MCF 10A (cell line): ENCODE measurements around the gene LIPT1. TPM values are rescaled to one million over a fixed set of nuclear protein-coding genes. Genes with fewer than 3 reads are reported as not detected.

Source experiments
- BruUV-seq: library from RNA; stranded (reverse); fragments of 400-500 nt; replicated peaks from 2 replicates; lab custom pipeline; 2021; lab: Mats Ljungman, UMichigan
- CTCF ChIA-PET: fragments of 300-600 bp; sonication (Branson Sonifier 250); formaldehyde crosslinking; extraction: SDS; loops from one replicate; lab custom pipeline; 2021; ENCODE audit warnings: antibody characterized with exemption, inconsistent platforms; lab: Yijun Ruan, JAX
- POLR2A ChIA-PET: fragments of 300-600, 350-650 bp; sonication (Branson Sonifier 250); formaldehyde crosslinking; extraction: SDS; loops from one replicate; lab custom pipeline; 2020; ENCODE audit warnings: antibody characterized with exemption, inconsistent platforms; lab: Yijun Ruan, JAX
- DNase-seq: peaks from one replicate; pipeline ENCODE4 v3.0.0-alpha.2; 2018; ENCODE audit not compliant: unreplicated experiment
- H3K27ac Mint-ChIP-seq: one replicate; pipeline ENCODE4 v1.8.0; 2022; ENCODE audit warnings: mild to moderate bottlenecking, low read depth, mixed read lengths; ENCODE audit not compliant: unreplicated experiment
- H3K27me3 Mint-ChIP-seq: one replicate; pipeline ENCODE4 v1.8.0; 2022; ENCODE audit warnings: mixed read lengths; ENCODE audit not compliant: insufficient read depth, unreplicated experiment
- H3K36me3 Mint-ChIP-seq: one replicate; pipeline ENCODE4 v1.8.0; 2022; ENCODE audit warnings: mild to moderate bottlenecking, moderate library complexity, mixed read lengths; ENCODE audit not compliant: insufficient read depth, unreplicated experiment
- H3K4me1 Mint-ChIP-seq: one replicate; pipeline ENCODE4 v1.8.0; 2022; ENCODE audit warnings: mixed read lengths; ENCODE audit not compliant: insufficient read depth, unreplicated experiment
- H3K4me3 Mint-ChIP-seq: one replicate; pipeline ENCODE4 v1.8.0; 2022; ENCODE audit warnings: mild to moderate bottlenecking, moderate library complexity, mixed read lengths; ENCODE audit not compliant: unreplicated experiment
- H3K9me3 Mint-ChIP-seq: one replicate; pipeline ENCODE4 v1.8.0; 2022; ENCODE audit warnings: mixed read lengths; ENCODE audit not compliant: unreplicated experiment
- intact Hi-C: fragments of 100-400 bp; cut with micrococcal nuclease; formaldehyde crosslinking; loops from 2 replicates; pipeline ENCODE4 v1.14.1; 2022
- total RNA-seq: library from RNA; stranded (reverse); gene quantifications from 2 replicates; pipeline ENCODE4 v1.2.3, GENCODE V29; 2022
- TF ChIP-seq, protein P1 (sequence below): fragments of 200-600 bp; IDR thresholded peaks from one replicate; pipeline ENCODE4 v1.8.0; 2022; ENCODE audit warnings: antibody characterized with exemption, mild to moderate bottlenecking; ENCODE audit not compliant: unreplicated experiment

LIPT1 gene
- total RNA-seq, 1 experiment from 2014 or later, result 13.1 TPM

DNA sequence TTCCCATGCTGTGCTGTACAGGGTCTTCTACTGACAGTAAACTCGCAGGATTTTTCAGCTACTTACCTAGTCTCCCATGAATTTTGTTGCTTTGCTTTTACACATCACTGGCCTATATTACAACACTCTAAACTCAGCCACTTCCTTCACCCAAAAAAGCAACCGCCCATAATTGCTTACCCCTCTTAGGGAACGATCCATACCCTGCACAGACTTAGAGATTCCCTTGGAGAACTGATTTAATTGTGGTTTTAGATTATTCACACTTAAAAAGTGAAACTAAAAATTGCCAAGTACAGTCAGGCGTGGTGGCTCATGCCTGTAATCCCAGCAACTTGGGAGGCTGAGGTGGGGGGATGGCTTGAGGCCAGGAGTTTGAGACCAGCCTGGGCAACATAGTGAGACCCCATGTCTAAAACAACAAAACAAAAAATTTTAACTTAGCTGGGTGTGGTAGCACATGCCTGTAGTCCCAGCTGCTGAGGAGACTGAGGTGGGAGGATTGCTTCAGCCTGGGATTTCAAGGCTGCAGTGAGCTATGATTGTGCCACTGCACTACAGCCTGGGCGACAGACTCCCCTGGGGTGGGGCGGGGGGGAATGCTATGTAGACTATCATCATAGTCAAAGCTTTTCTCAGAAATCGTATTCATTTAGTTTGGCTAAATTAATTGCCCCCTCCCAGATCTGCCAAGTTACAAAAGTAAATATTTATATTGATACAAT, 45.5 kb downstream of the LIPT1 start:
- H3K4me1 Mint-ChIP-seq, result no peaks in the 10 kb centered on the region
- intact Hi-C loops, result no loop called here
- H3K9me3 Mint-ChIP-seq, result peaks cover 8% of the 10 kb centered on the region
- no peak overlapping the region for H3K4me3 Mint-ChIP-seq
- TF ChIP-seq, protein P1, sequence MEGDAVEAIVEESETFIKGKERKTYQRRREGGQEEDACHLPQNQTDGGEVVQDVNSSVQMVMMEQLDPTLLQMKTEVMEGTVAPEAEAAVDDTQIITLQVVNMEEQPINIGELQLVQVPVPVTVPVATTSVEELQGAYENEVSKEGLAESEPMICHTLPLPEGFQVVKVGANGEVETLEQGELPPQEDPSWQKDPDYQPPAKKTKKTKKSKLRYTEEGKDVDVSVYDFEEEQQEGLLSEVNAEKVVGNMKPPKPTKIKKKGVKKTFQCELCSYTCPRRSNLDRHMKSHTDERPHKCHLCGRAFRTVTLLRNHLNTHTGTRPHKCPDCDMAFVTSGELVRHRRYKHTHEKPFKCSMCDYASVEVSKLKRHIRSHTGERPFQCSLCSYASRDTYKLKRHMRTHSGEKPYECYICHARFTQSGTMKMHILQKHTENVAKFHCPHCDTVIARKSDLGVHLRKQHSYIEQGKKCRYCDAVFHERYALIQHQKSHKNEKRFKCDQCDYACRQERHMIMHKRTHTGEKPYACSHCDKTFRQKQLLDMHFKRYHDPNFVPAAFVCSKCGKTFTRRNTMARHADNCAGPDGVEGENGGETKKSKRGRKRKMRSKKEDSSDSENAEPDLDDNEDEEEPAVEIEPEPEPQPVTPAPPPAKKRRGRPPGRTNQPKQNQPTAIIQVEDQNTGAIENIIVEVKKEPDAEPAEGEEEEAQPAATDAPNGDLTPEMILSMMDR, result no peak
- H3K27me3 Mint-ChIP-seq, result no peaks in the 10 kb centered on the region
- no peak for DNase-seq
- CTCF ChIA-PET, result no interaction called here
- POLR2A ChIA-PET, result interaction anchor here (1.1 kb wide), 1 partner anchor 8 kb away, joined by 3 read pairs; no protein-coding TSS in a partner anchor
- H3K27ac Mint-ChIP-seq, result no peak overlapping the region
- peaks cover 31% of the 10 kb centered on the region for H3K36me3 Mint-ChIP-seq
- no TSS peak for BruUV-seq

DNA sequence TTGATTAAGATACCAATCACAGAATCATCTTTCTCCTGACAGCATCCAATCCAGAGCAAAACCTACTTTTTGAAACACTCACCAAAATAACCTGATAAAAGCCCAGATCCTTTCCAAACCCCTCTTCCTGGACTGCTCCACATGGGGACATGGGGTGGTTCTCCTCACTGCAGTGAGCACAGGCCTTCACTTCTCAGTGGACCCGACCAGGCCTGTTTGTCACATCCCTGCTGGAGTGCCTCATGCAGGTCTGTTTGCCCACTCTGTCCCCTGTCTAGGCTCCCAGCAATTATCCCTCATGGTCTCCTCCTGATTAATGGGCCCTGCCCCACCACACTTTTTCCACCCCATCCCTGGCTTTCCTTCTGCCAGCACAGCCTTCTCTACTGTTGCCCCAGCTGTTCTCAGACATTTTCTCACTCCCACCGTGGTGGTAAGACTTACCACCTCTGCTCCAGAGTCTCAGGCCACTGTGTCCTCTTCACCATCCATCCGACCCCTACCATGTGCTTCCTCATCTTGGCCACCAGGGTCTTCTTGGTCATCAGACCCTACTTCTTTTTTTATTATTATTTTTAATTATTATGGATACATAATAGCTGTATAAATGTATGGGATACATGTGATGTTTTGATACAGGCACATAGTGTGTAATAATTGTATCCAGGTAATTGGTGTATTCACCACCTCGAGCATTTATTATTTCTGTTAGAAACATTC, 47.4 kb downstream of the LIPT1 start:
- no peaks in the 10 kb centered on the region for H3K4me1 Mint-ChIP-seq
- no peaks in the 10 kb centered on the region for H3K27me3 Mint-ChIP-seq
- intact Hi-C loops, result no loop called here
- no TSS peak for BruUV-seq
- TF ChIP-seq, protein P1, result peak; percentile 2
- ChIA-PET POLR2A (interaction anchor here (0.6 kb wide), 2 partner anchors 504 to 569 kb away, joined by 3 read pairs; no protein-coding TSS in a partner anchor), CTCF (interaction anchor here (0.6 kb wide), 2 partner anchors 261 to 1456 kb away, joined by 3 to 4 read pairs; no protein-coding TSS in a partner anchor)
- H3K4me3 Mint-ChIP-seq, result no peak overlapping the region
- no peak overlapping the region for H3K27ac Mint-ChIP-seq
- peaks cover 18% of the 10 kb centered on the region for H3K36me3 Mint-ChIP-seq
- peaks cover 23% of the 10 kb centered on the region for H3K9me3 Mint-ChIP-seq
- DNase-seq, result no peak

DNA sequence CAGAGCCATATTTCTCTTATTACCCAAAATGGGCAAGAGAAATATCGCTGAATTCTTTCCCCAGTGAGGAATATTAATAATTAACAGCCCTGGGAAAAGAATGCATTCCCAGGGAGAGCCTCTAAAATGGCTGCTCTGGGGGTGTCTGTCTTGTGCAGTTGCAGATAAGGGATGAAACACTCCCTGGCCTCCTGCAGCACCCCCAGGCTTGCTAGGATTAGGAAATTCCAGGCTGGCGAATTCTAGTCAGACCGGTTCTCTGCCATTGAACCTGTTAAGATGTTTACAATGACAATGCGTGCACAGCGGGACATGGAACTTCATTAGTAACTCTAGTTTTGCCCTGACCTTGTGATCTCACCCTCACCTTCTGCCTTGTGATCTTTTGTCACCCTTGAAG, 50.7 kb downstream of the LIPT1 start:
- no peak for DNase-seq
- Mint-ChIP-seq H3K9me3 (peaks cover 32% of the 10 kb centered on the region), H3K4me1 (no peaks in the 10 kb centered on the region), H3K36me3 (peaks cover 6% of the 10 kb centered on the region), H3K27ac (no peak overlapping the region), H3K27me3 (no peaks in the 10 kb centered on the region), H3K4me3 (no peak overlapping the region)
- TF ChIP-seq, protein P1, result no peak
- ChIA-PET POLR2A (no interaction called here), CTCF (no interaction called here)
- no TSS peak for BruUV-seq
- intact Hi-C loops, result no loop called here

Other genes with a start within 250 kb of the LIPT1 start
- gene CRACDL, start 218.7 kb upstream of the LIPT1 start, total RNA-seq, result 12.9 and 13.0 TPM in 2 replicates
- 0.74 and 0.93 TPM in 2 replicates for gene C2orf15, start 13.3 kb upstream of the LIPT1 start, total RNA-seq
- gene TSGA10, start within 50 bp of the LIPT1 start, total RNA-seq, result 7.9 and 11.6 TPM in 2 replicates
- gene MITD1, start 26.1 kb downstream of the LIPT1 start, total RNA-seq, result 19.1 and 21.2 TPM in 2 replicates
- gene MRPL30, start 26.2 kb downstream of the LIPT1 start, total RNA-seq, result 39.1 and 42.5 TPM in 2 replicates
- gene LYG2, start 100.7 kb downstream of the LIPT1 start, total RNA-seq, result not detected in 2 replicates
- gene LYG1, start 146.2 kb downstream of the LIPT1 start, total RNA-seq, result 0.42 and 1.2 TPM in 2 replicates
- gene TXNDC9, start 181.4 kb downstream of the LIPT1 start, total RNA-seq, result 40.2 and 41.0 TPM in 2 replicates
- gene EIF5B, start 182.4 kb downstream of the LIPT1 start, total RNA-seq, result 45.6 and 55.5 TPM in 2 replicates